GM21515 (cell line): ENCODE data around the gene DCTN2.
"Not testable (repeated sequence)": the region's sequence is repeated elsewhere in the genome, so short reads cannot be mapped to it uniquely, and the experiment has no call there.

ENCODE experiments used
- ATAC-seq: cut with Tn5 transposase; IDR thresholded peaks from one replicate; pipeline ENCODE4 v1.9.1; 2021; ENCODE audit not compliant: unreplicated experiment

The DCTN2 gene

DNA sequence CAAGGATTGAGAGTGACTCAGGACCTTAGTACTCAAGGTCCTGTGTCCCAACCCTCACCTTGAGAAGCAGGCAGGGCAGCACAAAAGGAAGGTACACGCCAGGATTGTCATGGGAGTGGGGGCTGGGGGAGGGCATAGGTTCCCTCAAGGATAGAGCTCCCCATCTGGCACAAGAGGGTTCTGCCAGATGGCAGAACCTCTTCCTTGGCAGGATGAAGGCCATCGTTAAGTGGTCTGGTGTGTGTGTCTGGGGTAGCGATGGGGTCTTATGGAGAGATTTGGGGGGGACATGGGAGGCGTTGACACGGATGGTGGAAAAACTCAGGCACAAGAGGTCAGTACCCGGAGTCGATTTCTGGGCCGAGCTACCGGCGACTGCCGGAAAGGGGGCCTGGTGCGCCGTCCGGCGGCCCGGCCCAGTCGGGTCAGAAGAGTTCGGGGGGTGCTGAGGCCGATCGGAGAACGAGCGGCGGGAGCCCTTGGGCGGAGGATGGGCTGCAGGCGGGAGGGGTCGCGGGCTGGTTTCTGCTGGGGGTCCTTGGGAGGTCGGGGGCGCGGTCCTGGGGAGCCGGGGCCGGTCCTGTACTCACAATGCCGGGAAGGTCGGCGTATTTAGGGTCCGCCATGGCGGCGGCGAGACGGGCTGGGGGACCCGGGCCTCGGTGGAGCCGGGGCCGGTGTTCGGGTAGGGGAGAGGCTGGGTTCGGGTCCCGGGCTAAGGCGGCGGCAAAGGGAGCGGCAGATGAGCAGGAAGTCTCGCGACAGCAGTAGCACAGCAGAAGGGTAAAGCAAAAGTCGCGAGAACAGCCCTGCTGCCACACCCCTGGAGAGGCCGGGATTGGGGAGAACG is at the start of gene DCTN2:
Gene DCTN2, minus strand, starts transcription at position 755 of the 850 bp plus-strand sequence. Its CDS starts 129 bp downstream, at position 626.
- peak; percentile 99 for ATAC-seq

DNA sequence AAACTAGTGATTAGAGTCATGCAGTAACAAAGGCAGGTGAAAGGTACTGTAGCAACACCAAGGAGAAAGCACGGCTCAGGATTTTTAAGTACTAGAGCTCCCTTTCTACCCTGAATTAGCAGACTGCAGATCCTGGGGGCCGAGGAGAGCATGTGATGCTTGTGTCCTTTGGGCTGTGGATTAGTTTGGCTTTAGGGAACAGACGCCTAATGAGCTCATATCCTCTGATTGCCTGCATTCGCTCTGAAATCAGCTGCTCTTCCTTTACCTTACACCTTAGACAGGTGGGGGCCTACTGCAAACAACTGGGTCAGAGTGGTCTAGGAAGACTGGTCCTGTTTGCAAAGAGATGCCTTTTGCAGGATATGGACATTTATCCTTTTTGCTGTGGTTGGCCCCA is 46.2 kb upstream of the DCTN2 start:
- no peak for ATAC-seq

DNA sequence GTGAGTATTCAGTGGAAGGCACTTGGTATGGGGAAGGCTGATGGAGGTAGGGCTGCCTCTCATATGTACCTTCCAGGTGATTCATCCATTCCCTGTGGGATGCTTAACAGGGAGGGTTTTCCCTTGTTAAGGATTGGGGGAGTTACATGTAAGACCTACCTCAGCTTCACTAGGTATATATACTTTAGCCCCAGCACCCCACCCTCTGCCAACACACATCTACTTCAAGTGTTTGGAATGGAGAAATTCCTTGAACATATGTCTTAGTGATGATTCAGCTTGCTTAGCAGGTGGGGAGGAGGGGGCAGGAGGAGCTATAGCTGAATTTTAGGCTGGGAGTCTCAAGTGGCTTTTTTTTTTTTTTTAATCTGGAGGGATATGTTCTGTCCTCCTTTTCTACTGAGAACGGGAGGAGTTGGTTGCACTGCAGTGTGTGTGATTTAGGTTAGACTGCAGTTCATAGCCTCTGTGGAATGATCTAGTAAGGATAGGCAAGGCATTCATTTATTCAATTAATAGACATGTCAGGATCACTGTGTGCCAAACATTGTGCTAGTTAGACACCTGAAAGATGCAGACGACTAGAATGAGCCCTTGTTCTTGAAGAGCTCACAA is 45.7 kb upstream of the DCTN2 start:
- no peak for ATAC-seq

DNA sequence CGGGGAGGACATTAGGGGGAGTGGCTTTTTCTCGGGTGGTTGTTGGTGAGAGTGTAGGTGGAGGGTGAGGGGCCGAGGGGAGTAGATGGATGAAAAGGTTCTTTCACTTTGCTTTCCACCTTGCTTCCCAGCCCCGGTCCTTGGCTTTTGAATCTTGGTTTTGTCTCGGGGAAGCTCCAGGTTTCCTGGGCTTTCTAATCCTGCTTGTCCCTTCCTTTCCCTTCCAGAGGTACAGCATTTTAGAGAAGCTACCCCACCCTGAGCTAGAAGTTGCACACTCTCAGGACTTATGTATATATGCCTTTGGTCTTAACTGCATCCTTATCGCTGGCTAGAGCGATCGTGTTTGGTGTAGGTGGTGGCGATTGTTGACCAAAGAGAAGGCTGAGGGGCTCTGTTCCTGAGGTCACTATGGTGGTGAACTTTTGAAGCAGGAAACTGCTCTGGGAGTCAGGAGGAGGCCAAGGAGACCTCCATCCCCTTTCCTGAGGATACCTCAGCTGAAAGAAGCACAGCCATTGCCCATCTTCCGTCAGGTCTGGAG is 44.9 kb upstream of the DCTN2 start:
- ATAC-seq: no peak

DNA sequence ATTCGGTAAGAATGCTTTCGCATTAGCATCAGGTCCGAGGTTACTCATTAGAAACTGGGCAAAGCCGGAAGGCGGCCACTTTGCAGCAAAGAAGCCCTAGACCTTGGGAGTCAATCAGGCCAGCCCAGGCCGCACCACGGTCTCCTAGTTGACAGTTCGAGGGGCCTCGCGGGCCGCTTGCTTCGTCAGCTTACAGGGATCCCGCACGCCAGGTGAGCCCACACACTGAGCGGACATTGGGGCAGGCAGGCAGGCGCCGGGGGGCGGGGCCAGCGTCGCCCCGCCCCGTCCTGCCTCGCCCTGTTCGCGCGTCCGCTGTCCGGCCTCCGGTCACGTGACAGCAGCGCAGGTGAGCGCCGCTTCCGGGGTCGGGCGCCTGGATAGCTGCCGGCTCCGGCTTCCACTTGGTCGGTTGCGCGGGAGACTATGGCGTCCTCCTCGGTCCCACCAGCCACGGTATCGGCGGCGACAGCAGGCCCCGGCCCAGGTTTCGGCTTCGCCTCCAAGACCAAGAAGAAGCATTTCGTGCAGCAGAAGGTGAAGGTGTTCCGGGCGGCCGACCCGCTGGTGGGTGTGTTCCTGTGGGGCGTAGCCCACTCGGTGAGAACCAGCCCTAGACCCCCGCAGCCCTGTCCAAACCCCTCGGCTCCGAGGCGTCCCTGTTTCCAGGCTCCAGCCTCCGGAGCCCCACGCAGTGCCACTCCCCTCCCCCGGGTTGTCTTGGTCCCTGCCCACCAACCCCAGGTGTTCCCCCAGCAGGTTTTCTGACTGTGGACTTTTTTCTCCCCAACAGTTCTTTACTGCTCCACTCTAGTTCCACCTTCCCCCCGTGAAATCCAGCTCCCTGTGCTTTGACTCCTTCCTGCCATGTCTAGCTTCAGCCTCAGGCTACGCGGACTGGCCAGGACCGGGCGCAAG is 44.1 kb upstream of the DCTN2 start, which contains the start of gene PIP4K2C:
Gene PIP4K2C, plus strand, starts transcription at position 329 of the 918 bp plus-strand sequence. Its CDS starts 98 bp downstream, at position 427.
- ATAC-seq: peak; percentile 94

DNA sequence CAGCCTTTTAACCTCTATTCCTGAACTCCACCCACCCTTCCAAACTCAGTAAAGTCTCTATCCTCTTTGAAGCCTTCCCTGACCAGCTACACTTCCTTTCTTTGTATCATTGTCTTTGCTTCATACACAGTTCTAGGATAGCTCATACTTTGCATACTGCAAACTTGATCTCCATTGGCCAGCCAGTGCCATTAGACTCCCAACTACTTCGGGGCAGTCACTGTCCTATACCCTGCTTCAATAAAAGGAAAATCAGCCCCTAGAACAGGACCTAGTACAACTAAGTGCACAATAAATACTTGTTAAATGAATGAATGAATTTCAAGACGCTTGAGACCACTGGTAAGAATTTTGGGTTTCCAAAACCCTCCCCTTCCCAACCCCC is 43.5 kb upstream of the DCTN2 start:
- no peak for ATAC-seq

DNA sequence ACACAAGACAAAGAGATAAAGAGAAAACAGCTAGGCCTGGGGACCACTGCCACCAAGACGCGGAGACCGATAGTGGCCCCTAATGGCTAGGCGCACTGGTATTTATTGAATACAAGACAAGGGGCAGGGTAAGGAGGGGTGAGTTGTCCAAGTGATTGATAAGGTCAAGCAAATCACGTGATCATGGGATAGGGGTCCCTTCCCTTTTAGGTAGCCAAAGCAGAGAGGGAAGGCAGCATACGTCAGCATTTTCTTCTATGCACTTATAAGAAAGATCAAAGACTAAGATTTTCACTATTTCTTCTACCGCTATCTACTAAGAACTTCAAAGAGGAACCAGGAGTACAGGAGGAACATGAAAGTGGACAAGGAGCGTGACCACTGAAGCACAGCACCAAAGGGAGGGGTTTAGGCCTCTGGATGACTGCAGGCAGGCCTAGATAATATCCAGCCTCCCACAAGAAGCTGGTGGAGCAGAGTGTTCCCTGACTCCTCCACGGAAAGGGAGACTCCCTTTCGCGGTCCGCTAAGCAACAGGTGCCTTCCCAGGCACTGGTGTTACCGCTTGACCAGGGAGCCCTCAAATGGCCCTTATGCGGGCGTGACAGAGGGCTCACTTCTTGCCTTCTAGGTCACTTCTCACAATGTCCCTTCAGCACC is 42.1 kb upstream of the DCTN2 start:
- ATAC-seq: not testable (repeated sequence)

DNA sequence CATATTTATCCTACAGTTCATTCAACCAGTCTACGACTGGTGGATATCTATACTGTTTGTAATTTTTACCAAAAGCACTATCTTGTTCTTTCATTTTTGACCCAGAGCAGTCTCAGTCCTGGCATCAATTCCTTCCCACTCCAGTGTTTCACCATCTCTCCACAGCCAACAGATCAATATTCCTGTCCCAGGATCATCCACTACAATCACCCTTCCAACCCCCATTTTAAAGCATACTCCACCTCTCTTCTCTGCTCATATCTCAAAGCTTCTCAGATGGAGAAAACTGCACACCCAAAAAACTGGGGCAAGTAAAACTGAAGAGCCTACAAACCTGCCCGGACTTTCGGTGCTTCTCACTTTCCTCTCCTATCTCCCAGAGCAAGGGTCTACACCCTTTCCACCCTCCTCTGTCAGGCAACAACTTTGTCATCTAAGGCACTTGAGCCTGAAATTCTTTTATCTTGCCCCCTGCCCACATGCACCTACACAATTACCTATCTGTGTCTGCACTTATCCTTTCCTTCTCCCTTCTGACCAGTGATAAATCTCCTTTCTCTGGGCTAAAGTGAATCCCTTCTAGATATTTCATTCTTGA is 39.9 kb upstream of the DCTN2 start:
- ATAC-seq: no peak

DNA sequence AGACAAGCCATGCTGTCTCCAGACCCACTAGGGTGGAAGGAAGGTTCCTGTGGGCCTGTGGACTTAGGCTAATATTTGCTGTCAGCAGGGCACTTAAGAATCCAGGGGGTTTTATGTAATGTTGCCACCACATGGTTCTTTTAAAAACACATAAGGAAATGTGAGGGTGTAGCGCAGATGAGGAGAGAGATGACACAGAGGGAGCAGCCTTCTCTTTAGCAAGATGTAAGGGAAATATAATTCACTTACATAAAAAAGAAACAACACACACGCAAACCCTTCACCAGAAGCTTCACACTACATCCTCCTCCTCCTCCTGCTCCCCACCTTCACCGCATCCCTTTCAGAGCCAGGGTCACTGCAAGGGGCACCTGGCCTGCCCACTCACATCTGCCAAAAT is 39.1 kb upstream of the DCTN2 start:
- ATAC-seq: no peak

DNA sequence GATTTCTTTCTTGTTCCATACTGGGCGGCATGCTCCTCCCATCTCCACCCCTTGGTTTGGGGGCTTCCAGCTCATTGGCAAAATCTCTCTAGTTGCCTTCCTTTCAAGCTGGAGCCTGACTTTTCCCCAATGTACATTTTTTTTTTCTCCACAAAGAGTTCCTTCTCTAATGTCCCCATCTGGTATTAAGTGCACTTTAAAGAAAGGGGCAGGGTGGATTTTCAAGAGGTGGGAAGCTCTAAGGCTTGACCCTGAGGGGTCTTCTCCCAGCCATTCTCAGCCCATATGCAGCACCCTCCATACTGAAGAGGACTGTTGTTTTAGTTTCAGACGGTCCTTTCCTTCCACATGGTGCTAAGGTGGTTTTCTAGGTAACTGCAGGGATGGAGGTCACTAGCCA is 38.2 kb upstream of the DCTN2 start:
- no peak for ATAC-seq

DNA sequence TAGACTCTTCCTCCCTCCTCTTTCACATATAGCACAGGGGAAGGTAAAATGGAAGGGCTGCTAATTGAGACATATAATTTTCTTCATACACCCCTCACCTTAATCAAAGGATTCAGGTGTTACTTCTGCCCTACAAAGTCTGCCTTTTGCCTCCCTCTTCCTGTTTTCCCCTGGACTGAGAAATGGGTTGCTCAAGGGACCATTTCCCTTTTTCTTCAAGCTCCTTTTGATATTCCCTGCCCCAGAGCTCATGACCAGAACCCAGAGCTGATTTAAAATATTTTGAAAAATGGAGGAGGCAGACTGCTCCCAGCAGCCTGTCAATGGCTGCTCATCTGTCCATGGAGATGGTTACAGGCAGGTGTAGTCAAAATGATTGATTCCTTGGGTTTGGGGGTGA is 37.7 kb upstream of the DCTN2 start:
- ATAC-seq: no peak

DNA sequence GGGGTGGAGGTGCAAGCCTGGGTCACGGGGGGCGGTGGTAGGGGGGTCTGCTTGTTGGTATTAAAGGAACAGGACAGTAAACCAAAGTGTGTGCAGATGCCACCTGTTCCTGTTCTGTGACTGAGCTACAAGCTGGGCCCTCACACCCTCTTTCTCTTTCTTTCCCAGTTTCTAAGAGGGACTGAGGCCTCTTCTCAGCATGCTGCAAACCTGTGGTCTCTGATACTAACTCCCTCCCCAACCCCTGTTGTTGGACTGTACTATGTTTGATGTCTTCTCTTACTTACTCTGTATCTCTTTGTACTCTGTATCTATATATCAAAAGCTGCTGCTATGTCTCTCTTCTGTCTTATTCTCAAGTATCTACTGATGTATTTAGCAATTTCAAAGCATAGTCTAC is 37.1 kb upstream of the DCTN2 start:
- no peak for ATAC-seq

DNA sequence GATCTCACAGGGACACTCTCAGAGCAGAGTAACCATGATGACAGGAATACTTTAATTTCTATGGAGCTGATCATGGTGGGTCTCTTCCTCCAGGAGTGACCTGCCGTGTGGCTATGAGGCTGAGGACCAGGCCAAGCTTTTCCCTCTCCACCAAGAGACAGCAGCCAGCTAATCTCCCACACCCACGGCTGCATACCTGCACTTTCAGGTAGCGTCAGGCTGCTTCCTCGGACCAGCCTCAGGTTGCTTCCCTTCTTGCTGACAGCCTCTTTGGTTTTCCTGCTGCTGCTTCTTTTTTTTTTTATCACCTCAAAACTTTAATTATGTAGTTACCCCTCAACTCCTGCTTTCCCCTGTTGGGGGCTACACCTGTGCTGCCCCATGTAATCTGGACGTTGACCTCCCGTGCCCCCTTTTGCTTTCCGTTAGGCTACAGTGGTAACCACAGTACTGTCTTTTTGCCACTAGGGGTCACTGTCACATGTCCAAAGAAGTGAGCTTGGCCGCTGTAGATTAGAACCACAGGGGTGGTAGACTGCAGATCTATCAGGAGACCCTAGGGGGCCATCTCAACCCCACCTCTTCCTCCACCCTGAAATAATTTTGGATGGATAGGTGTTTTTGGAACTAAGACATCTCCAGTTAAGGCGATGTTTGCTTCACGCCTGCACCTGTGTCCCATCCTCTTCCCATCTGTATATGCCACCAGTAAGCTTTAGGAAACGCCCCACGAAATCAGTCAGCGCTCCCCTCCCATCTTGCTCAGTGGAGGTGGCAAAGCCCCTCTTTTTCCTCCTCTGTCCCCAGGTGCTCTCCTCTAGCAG is 36.2 kb upstream of the DCTN2 start:
- ATAC-seq: peak; percentile 90

DNA sequence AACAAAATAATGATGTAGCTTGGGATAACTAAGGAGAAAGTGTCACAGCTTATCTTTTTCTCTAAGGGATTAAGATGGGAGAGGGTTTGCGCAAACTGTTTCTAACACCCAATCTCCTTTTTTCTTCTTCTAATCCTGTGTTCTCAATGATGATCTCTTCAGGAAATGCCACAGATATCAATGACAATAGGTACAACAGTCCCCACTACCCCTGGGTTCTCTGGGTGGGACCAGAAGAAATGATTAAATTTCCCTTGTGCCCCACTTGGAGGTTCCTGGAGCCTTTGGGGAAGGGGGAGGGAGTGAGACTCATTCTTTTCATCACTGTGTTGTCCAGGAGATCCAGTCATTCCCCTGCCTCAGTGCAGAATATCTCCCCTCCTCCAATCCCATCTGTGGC is 35.4 kb upstream of the DCTN2 start:
- ATAC-seq: no peak

DNA sequence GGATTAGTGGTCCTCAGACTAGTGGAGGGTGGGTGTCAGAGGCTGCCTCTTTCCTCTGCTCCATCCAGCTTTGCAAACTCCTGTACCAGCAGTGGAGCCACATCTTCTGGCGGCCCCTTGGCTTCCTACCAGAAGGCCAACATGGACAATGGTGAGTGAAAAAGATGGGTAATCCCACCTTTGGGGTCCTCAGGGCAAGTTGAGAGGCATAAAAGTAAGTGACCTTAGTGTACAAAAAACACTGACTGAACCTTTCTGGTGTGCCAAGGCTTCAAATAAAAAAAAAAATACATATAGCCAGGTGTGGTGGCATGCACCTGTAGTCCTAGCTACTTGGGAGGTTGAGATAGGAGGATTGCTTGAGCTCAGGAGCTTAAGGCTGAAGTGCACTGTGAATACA is 34.8 kb upstream of the DCTN2 start:
- no peak for ATAC-seq

DNA sequence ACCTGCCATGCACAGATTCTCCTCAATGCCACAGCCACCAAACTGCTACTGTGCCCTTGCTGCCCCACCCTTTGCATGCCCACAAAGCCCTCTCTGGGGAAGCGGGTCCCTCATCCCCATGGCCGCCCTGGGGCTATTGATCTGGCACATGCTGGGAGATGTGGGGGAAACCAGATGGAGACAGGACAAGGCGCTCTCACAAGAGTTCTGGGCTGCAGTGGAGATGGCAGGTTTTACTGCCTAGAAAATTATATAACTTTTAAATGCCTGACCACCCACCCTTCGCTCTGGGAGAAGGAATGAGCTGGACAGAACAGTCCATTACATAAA is 33.4 kb upstream of the DCTN2 start:
- ATAC-seq: no peak

DNA sequence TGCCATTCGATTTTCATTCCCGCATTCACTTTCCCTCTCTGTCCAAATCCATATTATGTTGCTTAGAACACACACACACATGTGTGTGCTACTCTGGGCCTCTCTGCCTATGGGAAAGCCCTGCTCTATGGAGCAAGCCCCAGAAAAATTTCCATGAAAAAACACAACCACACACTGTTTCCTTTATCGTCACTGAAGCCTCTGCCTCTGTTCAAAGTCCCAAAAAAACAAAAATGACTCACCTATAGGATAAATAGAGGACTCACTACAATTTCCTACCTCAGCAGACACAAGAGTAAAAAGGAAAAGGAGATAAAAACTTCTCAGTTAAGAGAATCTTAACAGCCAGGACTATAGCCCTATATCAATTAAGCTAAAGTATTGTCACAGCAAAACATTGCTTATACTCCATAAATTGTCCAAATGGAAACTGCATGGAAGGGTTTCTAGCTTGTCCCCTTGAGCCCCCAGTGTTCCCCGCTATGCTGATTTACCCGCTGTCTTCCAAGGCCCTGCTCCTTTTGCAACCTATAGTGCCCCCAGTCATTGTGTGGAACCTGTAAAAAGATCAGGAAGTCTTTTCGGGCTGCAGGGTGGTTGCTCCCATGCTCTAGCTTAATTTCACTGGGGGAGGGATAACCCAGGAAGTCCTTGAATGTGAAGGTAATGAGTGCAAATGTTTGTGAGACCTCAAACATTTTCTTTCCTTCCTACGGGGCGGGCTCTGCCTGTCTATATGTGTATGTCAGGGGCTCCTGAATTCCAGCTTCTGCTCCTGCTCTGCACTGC is 32.9 kb upstream of the DCTN2 start:
- no peak for ATAC-seq

DNA sequence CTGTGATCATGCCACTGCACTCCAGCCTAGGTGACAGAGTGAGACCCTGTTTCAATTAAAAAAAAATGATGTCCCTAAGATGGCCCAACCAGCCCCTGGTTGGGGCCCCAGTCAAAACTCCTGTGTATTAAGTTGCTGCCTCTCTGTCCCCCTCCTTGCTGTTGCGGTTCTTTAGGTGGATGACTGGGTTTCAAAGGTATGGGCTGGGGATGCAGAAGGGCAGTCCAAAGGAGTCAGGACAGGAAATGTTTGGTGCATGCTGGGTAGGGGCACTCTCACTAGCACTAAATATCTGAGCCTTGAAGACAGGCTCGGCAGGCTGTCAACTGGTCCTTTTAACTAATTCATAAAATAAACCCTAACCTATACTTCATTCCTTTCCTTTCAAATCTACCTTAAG is 32.0 kb upstream of the DCTN2 start:
- ATAC-seq: no peak
